ENCODE results near the gene DUSP15.

DNA sequence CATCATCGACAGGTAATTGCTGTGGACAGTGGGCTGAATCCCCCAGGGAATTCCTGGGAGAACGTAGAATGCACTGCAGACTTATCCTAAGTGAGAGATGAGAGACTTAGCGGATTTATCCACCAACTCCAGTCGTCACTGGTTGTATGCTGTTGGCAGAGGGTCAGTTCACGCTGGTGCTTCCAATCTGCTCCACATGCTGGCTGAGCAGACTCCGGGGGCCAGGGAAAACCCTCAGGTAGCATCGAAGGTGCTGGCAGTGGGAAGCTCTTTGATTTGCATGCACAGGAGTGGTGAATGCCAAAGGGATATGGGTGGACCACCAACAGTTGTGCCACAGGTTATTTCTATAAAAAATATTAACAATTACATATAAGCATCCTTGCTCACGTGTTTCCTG is 20.3 kb upstream of the DUSP15 start:
- TF ChIP-seq CTCF (optimal IDR thresholded peaks at IDR 0.05 in 1 of 3, IDR thresholded peaks at IDR 0.05 in 1 of 3, conservative IDR thresholded peaks at IDR 0.05 in 1 of 3; ENCODE audit: extremely low read depth in 1 of 3, insufficient read depth in 2 of 3, low read length in 3 of 3) (no peak), EZH2 (IDR thresholded peaks at IDR 0.05; ENCODE audit: low read length) (no peak)

All from keratinocyte (primary cell).